Measurements from ENCODE around the gene FRMPD2. TPM values are rescaled to one million over a fixed set of nuclear protein-coding genes. Genes with fewer than 3 reads are reported as not detected.

The FRMPD2 gene
- polyA plus RNA-seq, 1 of the 3 experiments (the other 2 are of a cell fraction): 0.02 TPM

DNA sequence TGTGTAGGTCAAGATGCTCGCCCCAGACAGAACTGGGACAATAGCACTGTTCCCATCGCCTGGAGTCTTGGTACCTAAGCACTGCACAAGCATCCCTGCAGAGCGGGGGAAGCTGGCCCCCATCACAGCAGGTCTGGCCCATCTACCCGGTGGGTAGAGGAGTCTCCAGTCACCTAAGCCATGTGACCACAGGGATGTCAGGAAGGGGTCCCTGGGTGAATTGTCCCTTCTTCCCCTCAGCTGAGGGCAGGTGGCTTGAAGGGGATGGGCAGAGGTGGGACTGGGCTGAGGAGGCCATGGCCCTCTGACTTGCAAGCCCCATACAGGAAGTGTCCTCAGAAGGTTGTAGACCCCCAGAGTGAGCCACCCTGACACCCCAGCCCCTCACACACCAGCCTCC, 39.7 kb downstream of the FRMPD2 start (continued):
- TF ChIP-seq, protein P1, sequence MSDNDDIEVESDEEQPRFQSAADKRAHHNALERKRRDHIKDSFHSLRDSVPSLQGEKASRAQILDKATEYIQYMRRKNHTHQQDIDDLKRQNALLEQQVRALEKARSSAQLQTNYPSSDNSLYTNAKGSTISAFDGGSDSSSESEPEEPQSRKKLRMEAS (IDR thresholded peaks at IDR 0.05; ENCODE audit: low read depth): no peak

DNA sequence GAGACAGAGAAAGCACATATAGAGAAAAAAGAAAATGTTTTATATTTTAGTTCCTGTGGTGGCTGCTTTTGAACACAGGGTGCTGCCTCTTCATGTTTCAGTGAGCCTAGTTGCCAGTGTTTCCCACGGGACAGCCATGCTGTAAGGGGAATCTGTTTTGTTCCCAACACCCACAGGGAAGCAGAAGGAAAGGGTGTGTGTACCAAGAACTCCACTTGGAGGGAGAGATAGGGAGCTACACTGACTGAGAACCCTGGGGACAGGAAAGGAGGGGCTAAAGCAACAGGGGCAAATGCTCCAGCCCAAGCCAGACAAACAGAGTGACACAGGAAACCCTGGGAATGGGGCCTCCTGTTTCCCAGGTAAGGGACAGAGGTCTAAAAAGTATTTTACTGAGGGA, 40.2 kb downstream of the FRMPD2 start:
- no peak overlapping the region for H3K4me3 ChIP-seq (ENCODE audit: low read depth in 2 of 2, low read length in 1 of 2)
- H3K27ac ChIP-seq (ENCODE audit: low read depth in 2 of 2, low read length in 1 of 2): no peak overlapping the region
- no peak overlapping the region for H3K9ac ChIP-seq
- DNase-seq: no peak
- no peaks in the 10 kb centered on the region for H3K79me2 ChIP-seq (ENCODE audit: insufficient read depth)
- no peak overlapping the region for H3K4me2 ChIP-seq
- CTCF ChIA-PET: interaction anchor here (1.8 kb wide), 1 partner anchor 10 kb away, joined by 5 read pairs; no protein-coding TSS in a partner anchor
- no peaks in the 10 kb centered on the region for H3K27me3 ChIP-seq (ENCODE audit: insufficient read depth)
- no peaks in the 10 kb centered on the region for H3K9me3 ChIP-seq
- H4K20me1 ChIP-seq (ENCODE audit: insufficient read depth): no peaks in the 10 kb centered on the region
- H2AFZ ChIP-seq (ENCODE audit: low read depth): no peak overlapping the region
- POLR2A ChIA-PET: no interaction called here
- H3K9me2 ChIP-seq: no peaks in the 10 kb centered on the region
- no peaks in the 10 kb centered on the region for H3F3A ChIP-seq (replicated peaks; ENCODE audit: insufficient read depth)
- no peak for TF ChIP-seq POLR2AphosphoS5 (IDR thresholded peaks at IDR 0.05; ENCODE audit: low read depth, low read length)
- TF ChIP-seq JUND (IDR thresholded peaks at IDR 0.05): no peak
- TF ChIP-seq EZH2phosphoT487 (IDR thresholded peaks at IDR 0.05; ENCODE audit: borderline replicate concordance, low read depth): no peak
- no peak for TF ChIP-seq ELF1 (IDR thresholded peaks at IDR 0.05)
- TF ChIP-seq FOSL2 (IDR thresholded peaks at IDR 0.05; ENCODE audit: borderline replicate concordance, low read depth): no peak
- TF ChIP-seq SIN3A (IDR thresholded peaks at IDR 0.05; ENCODE audit: borderline replicate concordance, low read depth, low read length): no peak
- TF ChIP-seq FOXM1 (IDR thresholded peaks at IDR 0.05; ENCODE audit: low read depth): no peak
- TF ChIP-seq GATA2 (CRISPR knock-in tag; IDR thresholded peaks at IDR 0.05): no peak
- TF ChIP-seq TCF12 (IDR thresholded peaks at IDR 0.05): no peak
- TF ChIP-seq, protein P1 (IDR thresholded peaks at IDR 0.05; ENCODE audit: low read depth): no peak
- no peak for TF ChIP-seq MXI1 (IDR thresholded peaks at IDR 0.05; ENCODE audit: low read depth, low read length)
- TF ChIP-seq RFX5 (IDR thresholded peaks at IDR 0.05; ENCODE audit: low read length): no peak
- TF ChIP-seq YY1 (IDR thresholded peaks at IDR 0.05; ENCODE audit: low read depth): no peak
- H3K4me1 ChIP-seq (ENCODE audit: control insufficient read depth in 1 of 2, insufficient read depth in 2 of 2, low read depth in 1 of 2, low read length in 1 of 2): peaks cover 0 to 3% of the 10 kb centered on the region in 2 experiments; a peak in 1 of 4 replicates
- H3K36me3 ChIP-seq (replicated peaks in 1 of 2; ENCODE audit: control insufficient read depth in 1 of 2, insufficient read depth in 2 of 2, low read length in 1 of 2): no peaks in the 10 kb centered on the region
- WGBS (ENCODE audit: low lambda C conversion rate): 13% methylated on average over 1 of the region's 1 CpG

DNA sequence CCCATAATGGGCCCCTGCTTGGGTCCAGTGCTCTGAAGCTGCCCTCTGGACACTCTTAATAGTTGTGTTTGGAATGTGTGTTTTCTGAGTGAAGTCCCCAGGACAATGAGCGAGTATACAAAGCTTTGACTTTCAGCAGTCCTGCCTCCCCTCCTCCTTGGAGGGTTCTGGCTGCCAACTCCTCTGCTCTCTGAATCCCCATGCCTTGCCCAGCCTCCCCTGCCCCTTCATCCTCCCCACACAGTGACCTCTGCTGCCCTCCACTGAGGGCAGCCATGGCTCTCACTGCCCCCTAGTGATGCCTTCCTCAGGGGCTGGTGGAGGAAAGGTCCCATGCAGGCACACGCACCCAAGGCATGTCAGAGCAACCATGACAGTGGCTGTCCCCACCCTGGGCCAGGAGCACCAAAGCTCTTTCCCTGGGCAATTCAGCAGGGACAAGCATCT, 40.9 kb downstream of the FRMPD2 start:
- H3K4me3 ChIP-seq (ENCODE audit: low read depth in 2 of 2, low read length in 1 of 2): no peak overlapping the region
- TF ChIP-seq FOXJ3 (CRISPR knock-in tag; IDR thresholded peaks at IDR 0.05): no peak
- no peak for TF ChIP-seq JUND (IDR thresholded peaks at IDR 0.05)
- TF ChIP-seq, protein P2, sequence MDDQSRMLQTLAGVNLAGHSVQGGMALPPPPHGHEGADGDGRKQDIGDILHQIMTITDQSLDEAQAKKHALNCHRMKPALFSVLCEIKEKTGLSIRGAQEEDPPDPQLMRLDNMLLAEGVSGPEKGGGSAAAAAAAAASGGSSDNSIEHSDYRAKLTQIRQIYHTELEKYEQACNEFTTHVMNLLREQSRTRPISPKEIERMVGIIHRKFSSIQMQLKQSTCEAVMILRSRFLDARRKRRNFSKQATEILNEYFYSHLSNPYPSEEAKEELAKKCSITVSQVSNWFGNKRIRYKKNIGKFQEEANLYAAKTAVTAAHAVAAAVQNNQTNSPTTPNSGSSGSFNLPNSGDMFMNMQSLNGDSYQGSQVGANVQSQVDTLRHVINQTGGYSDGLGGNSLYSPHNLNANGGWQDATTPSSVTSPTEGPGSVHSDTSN (IDR thresholded peaks at IDR 0.05): no peak
- TF ChIP-seq, protein P3, sequence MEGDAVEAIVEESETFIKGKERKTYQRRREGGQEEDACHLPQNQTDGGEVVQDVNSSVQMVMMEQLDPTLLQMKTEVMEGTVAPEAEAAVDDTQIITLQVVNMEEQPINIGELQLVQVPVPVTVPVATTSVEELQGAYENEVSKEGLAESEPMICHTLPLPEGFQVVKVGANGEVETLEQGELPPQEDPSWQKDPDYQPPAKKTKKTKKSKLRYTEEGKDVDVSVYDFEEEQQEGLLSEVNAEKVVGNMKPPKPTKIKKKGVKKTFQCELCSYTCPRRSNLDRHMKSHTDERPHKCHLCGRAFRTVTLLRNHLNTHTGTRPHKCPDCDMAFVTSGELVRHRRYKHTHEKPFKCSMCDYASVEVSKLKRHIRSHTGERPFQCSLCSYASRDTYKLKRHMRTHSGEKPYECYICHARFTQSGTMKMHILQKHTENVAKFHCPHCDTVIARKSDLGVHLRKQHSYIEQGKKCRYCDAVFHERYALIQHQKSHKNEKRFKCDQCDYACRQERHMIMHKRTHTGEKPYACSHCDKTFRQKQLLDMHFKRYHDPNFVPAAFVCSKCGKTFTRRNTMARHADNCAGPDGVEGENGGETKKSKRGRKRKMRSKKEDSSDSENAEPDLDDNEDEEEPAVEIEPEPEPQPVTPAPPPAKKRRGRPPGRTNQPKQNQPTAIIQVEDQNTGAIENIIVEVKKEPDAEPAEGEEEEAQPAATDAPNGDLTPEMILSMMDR (IDR thresholded peaks at IDR 0.05): no peak
- no peak for TF ChIP-seq MXI1 (IDR thresholded peaks at IDR 0.05; ENCODE audit: low read depth, low read length)
- TF ChIP-seq, protein P4, sequence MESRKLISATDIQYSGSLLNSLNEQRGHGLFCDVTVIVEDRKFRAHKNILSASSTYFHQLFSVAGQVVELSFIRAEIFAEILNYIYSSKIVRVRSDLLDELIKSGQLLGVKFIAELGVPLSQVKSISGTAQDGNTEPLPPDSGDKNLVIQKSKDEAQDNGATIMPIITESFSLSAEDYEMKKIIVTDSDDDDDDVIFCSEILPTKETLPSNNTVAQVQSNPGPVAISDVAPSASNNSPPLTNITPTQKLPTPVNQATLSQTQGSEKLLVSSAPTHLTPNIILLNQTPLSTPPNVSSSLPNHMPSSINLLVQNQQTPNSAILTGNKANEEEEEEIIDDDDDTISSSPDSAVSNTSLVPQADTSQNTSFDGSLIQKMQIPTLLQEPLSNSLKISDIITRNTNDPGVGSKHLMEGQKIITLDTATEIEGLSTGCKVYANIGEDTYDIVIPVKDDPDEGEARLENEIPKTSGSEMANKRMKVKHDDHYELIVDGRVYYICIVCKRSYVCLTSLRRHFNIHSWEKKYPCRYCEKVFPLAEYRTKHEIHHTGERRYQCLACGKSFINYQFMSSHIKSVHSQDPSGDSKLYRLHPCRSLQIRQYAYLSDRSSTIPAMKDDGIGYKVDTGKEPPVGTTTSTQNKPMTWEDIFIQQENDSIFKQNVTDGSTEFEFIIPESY (IDR thresholded peaks at IDR 0.05; ENCODE audit: borderline replicate concordance, low read depth): no peak
- TF ChIP-seq GATA2 (CRISPR knock-in tag; IDR thresholded peaks at IDR 0.05): no peak
- TF ChIP-seq, protein P5, sequence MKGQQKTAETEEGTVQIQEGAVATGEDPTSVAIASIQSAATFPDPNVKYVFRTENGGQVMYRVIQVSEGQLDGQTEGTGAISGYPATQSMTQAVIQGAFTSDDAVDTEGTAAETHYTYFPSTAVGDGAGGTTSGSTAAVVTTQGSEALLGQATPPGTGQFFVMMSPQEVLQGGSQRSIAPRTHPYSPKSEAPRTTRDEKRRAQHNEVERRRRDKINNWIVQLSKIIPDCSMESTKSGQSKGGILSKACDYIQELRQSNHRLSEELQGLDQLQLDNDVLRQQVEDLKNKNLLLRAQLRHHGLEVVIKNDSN (IDR thresholded peaks at IDR 0.05; ENCODE audit: borderline replicate concordance, low read depth): no peak
- no peak for TF ChIP-seq TAF1 (IDR thresholded peaks at IDR 0.05; ENCODE audit: borderline replicate concordance, low read depth, low read length)
- TF ChIP-seq, protein P1 (IDR thresholded peaks at IDR 0.05; ENCODE audit: low read depth): no peak
- TF ChIP-seq FOSL2 (IDR thresholded peaks at IDR 0.05; ENCODE audit: borderline replicate concordance, low read depth): no peak
- no peak for TF ChIP-seq CHD2 (IDR thresholded peaks at IDR 0.05; ENCODE audit: low read length, partially characterized antibody)
- TF ChIP-seq RFX5 (IDR thresholded peaks at IDR 0.05; ENCODE audit: low read length): no peak
- WGBS (ENCODE audit: low lambda C conversion rate): 63% methylated on average over 1 of the region's 2 CpGs
- H3K9me3 ChIP-seq: no peaks in the 10 kb centered on the region
- no peaks in the 10 kb centered on the region for H4K20me1 ChIP-seq (ENCODE audit: insufficient read depth)
- no peak for DNase-seq
- ChIA-PET POLR2A (no interaction called here), CTCF (interaction anchor here (1.8 kb wide), 1 partner anchor 11 kb away, joined by 5 read pairs; no protein-coding TSS in a partner anchor)
- H3K4me2 ChIP-seq: no peak overlapping the region
- H2AFZ ChIP-seq (ENCODE audit: low read depth): no peak overlapping the region
- no peaks in the 10 kb centered on the region for H3K27me3 ChIP-seq (ENCODE audit: insufficient read depth)
- no peaks in the 10 kb centered on the region for H3K79me2 ChIP-seq (ENCODE audit: insufficient read depth)
- H3K9me2 ChIP-seq: no peaks in the 10 kb centered on the region
- H3K36me3 ChIP-seq (replicated peaks in 1 of 2; ENCODE audit: control insufficient read depth in 1 of 2, insufficient read depth in 2 of 2, low read length in 1 of 2): no peaks in the 10 kb centered on the region
- no peak overlapping the region for H3K27ac ChIP-seq (ENCODE audit: low read depth in 2 of 2, low read length in 1 of 2)
- no peak overlapping the region for H3K9ac ChIP-seq
- H3K4me1 ChIP-seq (ENCODE audit: control insufficient read depth in 1 of 2, insufficient read depth in 2 of 2, low read depth in 1 of 2, low read length in 1 of 2): no peaks in the 10 kb centered on the region; a peak in 1 of 4 replicates
- H3F3A ChIP-seq (replicated peaks; ENCODE audit: insufficient read depth): no peaks in the 10 kb centered on the region
